ENCODE results near the gene PREX1. TPM values are rescaled to one million over a fixed set of nuclear protein-coding genes. Genes with fewer than 3 reads are reported as not detected.
A peak's percentile ranks its signal among the peaks of the same experiment; 100 is the strongest.

The PREX1 gene
- total and polyA plus RNA-seq, 2 experiments from 2014 or later, result 2.4 to 10.3 TPM

DNA sequence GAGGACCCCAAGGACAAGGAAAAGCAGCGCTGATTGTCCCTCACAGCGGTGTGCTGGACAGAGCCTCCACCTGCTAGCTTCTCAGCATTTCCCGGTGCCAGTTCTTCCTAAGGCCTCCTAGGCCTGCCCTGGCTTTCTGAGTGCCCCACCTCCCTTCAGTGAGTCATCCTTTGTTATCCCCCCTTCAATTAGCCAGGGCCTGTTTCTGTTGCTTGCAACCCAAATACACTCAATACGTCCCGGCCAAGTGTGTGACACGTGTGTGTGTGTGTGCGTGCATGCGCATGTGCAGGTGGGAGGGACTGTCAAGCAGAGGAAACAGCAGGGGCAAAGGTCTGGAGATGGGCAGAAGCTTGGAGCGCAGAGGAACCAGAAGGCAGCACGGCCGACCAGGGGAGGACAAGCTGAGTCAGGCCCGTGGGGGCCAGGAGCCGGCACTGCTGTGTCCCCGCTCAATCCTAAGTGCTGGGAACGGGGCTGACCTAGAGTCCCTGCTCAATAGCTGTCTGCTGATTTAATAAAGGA is 159.8 kb downstream of the PREX1 start:
- H3K27me3 Mint-ChIP-seq (ENCODE audit: insufficient read depth, low read depth, poor library complexity), result peaks cover 11% of the 10 kb centered on the region
- H3K36me3 ChIP-seq (ENCODE audit: insufficient read depth), result no peaks in the 10 kb centered on the region
- no peaks in the 10 kb centered on the region for H4K20me1 ChIP-seq (replicated peaks; ENCODE audit: insufficient read depth)
- ATAC-seq (no peak), DNase-seq (ENCODE audit: low spot score) (no peak)
- no peaks in the 10 kb centered on the region for H3F3A ChIP-seq (replicated peaks; ENCODE audit: low read depth)
- no peaks in the 10 kb centered on the region for H3K4me1 ChIP-seq (ENCODE audit: insufficient read depth)
- H3K27me3 ChIP-seq (ENCODE audit: insufficient read depth), result no peaks in the 10 kb centered on the region
- H3K4me3 ChIP-seq, result no peak overlapping the region
- no peaks in the 10 kb centered on the region; the same call in 2 of the 3 replicates for H3K4me1 Mint-ChIP-seq
- no peak overlapping the region for H3K27ac ChIP-seq (ENCODE audit: low read depth)
- no peak overlapping the region for H2AFZ ChIP-seq
- H3K9me3 Mint-ChIP-seq, result peaks cover 13% of the 10 kb centered on the region
- H3K79me2 ChIP-seq (replicated peaks; ENCODE audit: insufficient read depth), result no peaks in the 10 kb centered on the region
- peaks cover 16% of the 10 kb centered on the region for H3K36me3 Mint-ChIP-seq (ENCODE audit: low read depth)
- no peak overlapping the region for H3K4me3 Mint-ChIP-seq
- no peak for TF ChIP-seq JUNB (IDR thresholded peaks at IDR 0.05; ENCODE audit: unreplicated experiment)
- no peak for TF ChIP-seq STAT1 (IDR thresholded peaks at IDR 0.05; ENCODE audit: unreplicated experiment)
- TF ChIP-seq, protein P1, sequence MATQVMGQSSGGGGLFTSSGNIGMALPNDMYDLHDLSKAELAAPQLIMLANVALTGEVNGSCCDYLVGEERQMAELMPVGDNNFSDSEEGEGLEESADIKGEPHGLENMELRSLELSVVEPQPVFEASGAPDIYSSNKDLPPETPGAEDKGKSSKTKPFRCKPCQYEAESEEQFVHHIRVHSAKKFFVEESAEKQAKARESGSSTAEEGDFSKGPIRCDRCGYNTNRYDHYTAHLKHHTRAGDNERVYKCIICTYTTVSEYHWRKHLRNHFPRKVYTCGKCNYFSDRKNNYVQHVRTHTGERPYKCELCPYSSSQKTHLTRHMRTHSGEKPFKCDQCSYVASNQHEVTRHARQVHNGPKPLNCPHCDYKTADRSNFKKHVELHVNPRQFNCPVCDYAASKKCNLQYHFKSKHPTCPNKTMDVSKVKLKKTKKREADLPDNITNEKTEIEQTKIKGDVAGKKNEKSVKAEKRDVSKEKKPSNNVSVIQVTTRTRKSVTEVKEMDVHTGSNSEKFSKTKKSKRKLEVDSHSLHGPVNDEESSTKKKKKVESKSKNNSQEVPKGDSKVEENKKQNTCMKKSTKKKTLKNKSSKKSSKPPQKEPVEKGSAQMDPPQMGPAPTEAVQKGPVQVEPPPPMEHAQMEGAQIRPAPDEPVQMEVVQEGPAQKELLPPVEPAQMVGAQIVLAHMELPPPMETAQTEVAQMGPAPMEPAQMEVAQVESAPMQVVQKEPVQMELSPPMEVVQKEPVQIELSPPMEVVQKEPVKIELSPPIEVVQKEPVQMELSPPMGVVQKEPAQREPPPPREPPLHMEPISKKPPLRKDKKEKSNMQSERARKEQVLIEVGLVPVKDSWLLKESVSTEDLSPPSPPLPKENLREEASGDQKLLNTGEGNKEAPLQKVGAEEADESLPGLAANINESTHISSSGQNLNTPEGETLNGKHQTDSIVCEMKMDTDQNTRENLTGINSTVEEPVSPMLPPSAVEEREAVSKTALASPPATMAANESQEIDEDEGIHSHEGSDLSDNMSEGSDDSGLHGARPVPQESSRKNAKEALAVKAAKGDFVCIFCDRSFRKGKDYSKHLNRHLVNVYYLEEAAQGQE (IDR thresholded peaks at IDR 0.05; ENCODE audit: unreplicated experiment), result no peak
- TF ChIP-seq POLR2AphosphoS5 (IDR thresholded peaks at IDR 0.05; ENCODE audit: low read depth), result no peak
- no peak for TF ChIP-seq ZNF331 (CRISPR knock-in tag; IDR thresholded peaks at IDR 0.05; ENCODE audit: low read depth)
- no peak for TF ChIP-seq CREB1 (CRISPR knock-in tag; IDR thresholded peaks at IDR 0.05; ENCODE audit: low read depth)
- no peak for TF ChIP-seq EZH2phosphoT487 (IDR thresholded peaks at IDR 0.05; ENCODE audit: unreplicated experiment)
- TF ChIP-seq ZNF114 (CRISPR knock-in tag; IDR thresholded peaks at IDR 0.05), result no peak
- TF ChIP-seq EZH2 (IDR thresholded peaks at IDR 0.05; ENCODE audit: low read depth, unreplicated experiment), result no peak
- no peak overlapping the region for H3K4me2 ChIP-seq
- peak overlapping the region; percentile 86; the same call in 1 of the 2 replicates for H3K27ac Mint-ChIP-seq
- H3K9me2 ChIP-seq (ENCODE audit: insufficient read depth), result no peaks in the 10 kb centered on the region

DNA sequence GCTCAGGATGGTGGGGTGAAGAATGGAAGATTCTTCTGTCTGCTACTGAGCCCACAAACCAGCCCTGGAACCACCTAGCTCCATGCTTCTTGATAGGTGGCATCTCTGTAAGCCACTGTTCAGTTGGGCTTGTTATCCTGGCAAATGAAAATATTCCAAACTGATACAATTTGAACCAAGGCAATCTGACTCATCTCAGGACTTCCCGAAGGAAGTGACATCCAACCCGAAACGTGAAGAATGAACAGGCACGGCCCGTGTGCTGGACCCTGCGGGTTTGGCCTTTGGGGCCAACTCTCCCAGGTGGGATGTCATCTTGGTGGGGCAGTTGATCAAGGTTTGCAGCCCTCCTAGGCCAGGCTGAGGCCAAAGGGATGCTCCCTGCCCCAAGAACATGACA is 160.3 kb downstream of the PREX1 start:
- no peak overlapping the region for H3K4me3 ChIP-seq
- H3K4me3 Mint-ChIP-seq, result no peak overlapping the region
- TF ChIP-seq NANOG (IDR thresholded peaks at IDR 0.05; ENCODE audit: borderline replicate concordance) (no peak), EZH2phosphoT487 (IDR thresholded peaks at IDR 0.05; ENCODE audit: unreplicated experiment) (no peak), JUNB (IDR thresholded peaks at IDR 0.05; ENCODE audit: unreplicated experiment) (no peak), ZNF331 (CRISPR knock-in tag; IDR thresholded peaks at IDR 0.05; ENCODE audit: low read depth) (no peak), POLR2AphosphoS5 (IDR thresholded peaks at IDR 0.05; ENCODE audit: low read depth) (no peak), EZH2 (IDR thresholded peaks at IDR 0.05; ENCODE audit: low read depth, unreplicated experiment) (no peak)
- TF ChIP-seq, protein P1 (IDR thresholded peaks at IDR 0.05; ENCODE audit: unreplicated experiment), result no peak
- TF ChIP-seq, protein P2, sequence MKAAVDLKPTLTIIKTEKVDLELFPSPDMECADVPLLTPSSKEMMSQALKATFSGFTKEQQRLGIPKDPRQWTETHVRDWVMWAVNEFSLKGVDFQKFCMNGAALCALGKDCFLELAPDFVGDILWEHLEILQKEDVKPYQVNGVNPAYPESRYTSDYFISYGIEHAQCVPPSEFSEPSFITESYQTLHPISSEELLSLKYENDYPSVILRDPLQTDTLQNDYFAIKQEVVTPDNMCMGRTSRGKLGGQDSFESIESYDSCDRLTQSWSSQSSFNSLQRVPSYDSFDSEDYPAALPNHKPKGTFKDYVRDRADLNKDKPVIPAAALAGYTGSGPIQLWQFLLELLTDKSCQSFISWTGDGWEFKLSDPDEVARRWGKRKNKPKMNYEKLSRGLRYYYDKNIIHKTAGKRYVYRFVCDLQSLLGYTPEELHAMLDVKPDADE (IDR thresholded peaks at IDR 0.05), result no peak
- TF ChIP-seq, protein P3, sequence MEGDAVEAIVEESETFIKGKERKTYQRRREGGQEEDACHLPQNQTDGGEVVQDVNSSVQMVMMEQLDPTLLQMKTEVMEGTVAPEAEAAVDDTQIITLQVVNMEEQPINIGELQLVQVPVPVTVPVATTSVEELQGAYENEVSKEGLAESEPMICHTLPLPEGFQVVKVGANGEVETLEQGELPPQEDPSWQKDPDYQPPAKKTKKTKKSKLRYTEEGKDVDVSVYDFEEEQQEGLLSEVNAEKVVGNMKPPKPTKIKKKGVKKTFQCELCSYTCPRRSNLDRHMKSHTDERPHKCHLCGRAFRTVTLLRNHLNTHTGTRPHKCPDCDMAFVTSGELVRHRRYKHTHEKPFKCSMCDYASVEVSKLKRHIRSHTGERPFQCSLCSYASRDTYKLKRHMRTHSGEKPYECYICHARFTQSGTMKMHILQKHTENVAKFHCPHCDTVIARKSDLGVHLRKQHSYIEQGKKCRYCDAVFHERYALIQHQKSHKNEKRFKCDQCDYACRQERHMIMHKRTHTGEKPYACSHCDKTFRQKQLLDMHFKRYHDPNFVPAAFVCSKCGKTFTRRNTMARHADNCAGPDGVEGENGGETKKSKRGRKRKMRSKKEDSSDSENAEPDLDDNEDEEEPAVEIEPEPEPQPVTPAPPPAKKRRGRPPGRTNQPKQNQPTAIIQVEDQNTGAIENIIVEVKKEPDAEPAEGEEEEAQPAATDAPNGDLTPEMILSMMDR (conservative IDR thresholded peaks at IDR 0.05; ENCODE audit: low read depth in 2 of 2), result no peak

More for the DNA sequence above, 160.3 kb downstream of the PREX1 start:
- H3K9me2 ChIP-seq (ENCODE audit: insufficient read depth), result no peaks in the 10 kb centered on the region
- no peak for ATAC-seq
- no peaks in the 10 kb centered on the region for H3F3A ChIP-seq (replicated peaks; ENCODE audit: low read depth)
- no peaks in the 10 kb centered on the region for H3K36me3 ChIP-seq (ENCODE audit: insufficient read depth)
- no peak overlapping the region for H3K4me2 ChIP-seq
- no peaks in the 10 kb centered on the region for H4K20me1 ChIP-seq (replicated peaks; ENCODE audit: insufficient read depth)
- H2AFZ ChIP-seq, result no peak overlapping the region
- H3K79me2 ChIP-seq (replicated peaks; ENCODE audit: insufficient read depth), result no peaks in the 10 kb centered on the region
- Mint-ChIP-seq H3K4me1 (no peaks in the 10 kb centered on the region; the same call in 2 of the 3 replicates), H3K36me3 (ENCODE audit: low read depth) (peaks cover 16% of the 10 kb centered on the region), H3K27me3 (ENCODE audit: insufficient read depth, low read depth, poor library complexity) (peaks cover 10% of the 10 kb centered on the region), H3K9me3 (peaks cover 13% of the 10 kb centered on the region), H3K27ac (no peak overlapping the region)
- DNase-seq (ENCODE audit: low spot score), result no peak
- no peaks in the 10 kb centered on the region for H3K4me1 ChIP-seq (ENCODE audit: insufficient read depth)
- no peaks in the 10 kb centered on the region for H3K27me3 ChIP-seq (ENCODE audit: insufficient read depth)
- no peak overlapping the region for H3K27ac ChIP-seq (ENCODE audit: low read depth)
